ENCODE results near the gene KRT15. TPM values are rescaled to one million over a fixed set of nuclear protein-coding genes. Genes with fewer than 3 reads are reported as not detected.
A peak's percentile ranks its signal among the peaks of the same experiment; 100 is the strongest.

The KRT15 gene
- total and polyA plus RNA-seq, 2 donors: 4.7 to 11.9 TPM

- DNase-seq (ENCODE audit: extremely low spot score): no peak
- 9% methylated on average over 62 of the region's 62 CpGs for WGBS
- Histone ChIP-seq H3K4me3 (ENCODE audit: low read depth, low read length) (peak overlapping the region; percentile 34), H3K4me1 (ENCODE audit: insufficient read depth) (no peaks in the 10 kb centered on the region), H3K27ac (ENCODE audit: low read depth) (peak overlapping the region; percentile 73), H3K36me3 (ENCODE audit: insufficient read depth) (no peaks in the 10 kb centered on the region)
Measured at GRCh38 chr17:41527063-41528023, 8.7 kb upstream of the KRT15 start.

- Histone ChIP-seq H3K4me1 (ENCODE audit: insufficient read depth) (no peaks in the 10 kb centered on the region), H3K4me3 (ENCODE audit: low read depth, low read length) (no peak overlapping the region), H3K27ac (ENCODE audit: low read depth) (no peak overlapping the region), H3K36me3 (ENCODE audit: insufficient read depth) (no peaks in the 10 kb centered on the region)
- 85% methylated on average over 11 of the region's 11 CpGs for WGBS
- DNase-seq (ENCODE audit: extremely low spot score): no peak
Measured at GRCh38 chr17:41524261-41524660, 5.6 kb upstream of the KRT15 start.

GRCh38 chr17:41523787-41524186 lies 5.1 kb upstream of the KRT15 start:
- WGBS: 70% methylated on average over 19 of the region's 19 CpGs
- no peak for DNase-seq (ENCODE audit: extremely low spot score)
- no peaks in the 10 kb centered on the region for H3K36me3 ChIP-seq (ENCODE audit: insufficient read depth)
- H3K4me1 ChIP-seq (ENCODE audit: insufficient read depth): no peaks in the 10 kb centered on the region
- no peak overlapping the region for H3K4me3 ChIP-seq (ENCODE audit: low read depth, low read length)
- no peak overlapping the region for H3K27ac ChIP-seq (ENCODE audit: low read depth)

DNA sequence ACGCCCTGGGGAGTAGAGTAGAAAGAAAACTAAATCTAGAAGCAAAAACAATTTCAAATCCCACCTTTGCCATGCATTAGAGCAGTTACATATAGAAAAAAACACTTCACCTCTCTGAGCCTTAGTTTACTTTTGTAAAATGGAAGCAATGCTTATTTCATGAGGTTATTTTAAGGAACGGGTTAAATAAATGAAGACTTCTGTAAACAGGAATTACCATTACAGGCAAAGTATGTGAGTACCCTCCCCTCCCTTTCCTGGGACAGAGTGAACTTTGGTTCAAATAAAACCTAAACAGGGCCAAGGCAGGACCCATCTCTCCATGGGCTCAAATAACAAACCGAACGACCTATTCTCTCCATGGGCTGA lies 4.5 kb upstream of the KRT15 start:
- Histone ChIP-seq H3K4me1 (ENCODE audit: insufficient read depth) (no peaks in the 10 kb centered on the region), H3K36me3 (ENCODE audit: insufficient read depth) (no peaks in the 10 kb centered on the region), H3K4me3 (ENCODE audit: low read depth, low read length) (no peak overlapping the region), H3K27ac (ENCODE audit: low read depth) (no peak overlapping the region)
- no peak for DNase-seq (ENCODE audit: extremely low spot score)
- 52% methylated on average over 4 of the region's 4 CpGs for WGBS

GRCh38 chr17:41522301-41523224 lies 3.9 kb upstream of the KRT15 start:
- 82% methylated on average over 12 of the region's 12 CpGs for WGBS
- H3K4me3 ChIP-seq (ENCODE audit: low read depth, low read length): no peak overlapping the region
- no peaks in the 10 kb centered on the region for H3K4me1 ChIP-seq (ENCODE audit: insufficient read depth)
- H3K27ac ChIP-seq (ENCODE audit: low read depth): peak overlapping the region; percentile 46
- H3K36me3 ChIP-seq (ENCODE audit: insufficient read depth): no peaks in the 10 kb centered on the region
- no peak for DNase-seq (ENCODE audit: extremely low spot score)

- WGBS: 68% methylated on average over 6 of the region's 6 CpGs
- no peak for DNase-seq (ENCODE audit: extremely low spot score)
- no peak overlapping the region for H3K4me3 ChIP-seq (ENCODE audit: low read depth, low read length)
- no peaks in the 10 kb centered on the region for H3K36me3 ChIP-seq (ENCODE audit: insufficient read depth)
- no peaks in the 10 kb centered on the region for H3K4me1 ChIP-seq (ENCODE audit: insufficient read depth)
- H3K27ac ChIP-seq (ENCODE audit: low read depth): peak overlapping the region; percentile 46
Measured at GRCh38 chr17:41521574-41522261, 3.0 kb upstream of the KRT15 start.

DNA sequence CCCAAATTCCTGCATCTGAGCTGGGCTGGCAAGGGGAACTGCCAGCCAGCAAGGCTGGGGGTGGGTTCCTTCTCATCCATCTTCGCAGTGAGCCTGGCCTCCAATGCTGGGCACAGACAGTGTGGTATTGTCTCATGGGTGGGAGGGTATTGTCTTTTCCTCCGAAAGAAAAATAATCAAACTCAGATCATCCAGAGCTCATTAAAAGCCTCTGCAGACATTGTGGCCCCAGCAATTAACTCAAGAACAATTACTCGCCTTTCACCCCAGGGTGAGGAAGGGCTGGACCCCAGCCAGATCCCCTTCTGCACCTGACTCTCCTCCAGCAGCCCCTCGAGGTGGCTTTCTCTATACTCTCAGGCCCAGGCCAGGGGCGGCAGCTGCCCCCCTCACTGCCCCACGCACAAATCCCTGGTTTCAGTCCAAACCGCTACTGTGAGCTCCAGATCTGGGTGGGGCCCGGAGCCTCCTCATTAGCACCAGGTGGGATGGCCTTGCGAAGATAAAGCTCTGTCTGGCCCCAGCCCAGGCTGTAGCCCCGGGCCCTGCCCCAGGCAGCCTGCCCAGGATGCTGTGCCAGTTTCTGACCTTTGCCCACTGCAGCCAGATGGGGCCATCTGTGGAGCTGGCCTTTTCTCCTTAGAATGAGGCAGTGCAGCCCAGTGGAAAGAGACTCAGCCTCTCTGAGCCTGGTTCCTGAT lies 2.3 kb upstream of the KRT15 start:
- Histone ChIP-seq H3K27ac (ENCODE audit: low read depth) (no peak overlapping the region), H3K36me3 (ENCODE audit: insufficient read depth) (no peaks in the 10 kb centered on the region), H3K4me1 (ENCODE audit: insufficient read depth) (no peaks in the 10 kb centered on the region), H3K4me3 (ENCODE audit: low read depth, low read length) (no peak overlapping the region)
- WGBS: 53% methylated on average over 10 of the region's 10 CpGs
- DNase-seq (ENCODE audit: extremely low spot score): no peak

- Histone ChIP-seq H3K4me3 (ENCODE audit: low read depth, low read length) (no peak overlapping the region), H3K27ac (ENCODE audit: low read depth) (no peak overlapping the region), H3K36me3 (ENCODE audit: insufficient read depth) (no peaks in the 10 kb centered on the region), H3K4me1 (ENCODE audit: insufficient read depth) (no peaks in the 10 kb centered on the region)
- 46% methylated on average over 11 of the region's 11 CpGs for WGBS
- no peak for DNase-seq (ENCODE audit: extremely low spot score)
Measured at GRCh38 chr17:41519501-41520224, 973 bp upstream of the KRT15 start.

GRCh38 chr17:41518031-41518430 lies 659 bp downstream of the KRT15 start:
- H3K27ac ChIP-seq (ENCODE audit: low read depth): no peak overlapping the region
- WGBS: 91% methylated on average over 3 of the region's 3 CpGs
- no peaks in the 10 kb centered on the region for H3K4me1 ChIP-seq (ENCODE audit: insufficient read depth)
- H3K4me3 ChIP-seq (ENCODE audit: low read depth, low read length): no peak overlapping the region
- H3K36me3 ChIP-seq (ENCODE audit: insufficient read depth): no peaks in the 10 kb centered on the region
- DNase-seq (ENCODE audit: extremely low spot score): no peak

DNA sequence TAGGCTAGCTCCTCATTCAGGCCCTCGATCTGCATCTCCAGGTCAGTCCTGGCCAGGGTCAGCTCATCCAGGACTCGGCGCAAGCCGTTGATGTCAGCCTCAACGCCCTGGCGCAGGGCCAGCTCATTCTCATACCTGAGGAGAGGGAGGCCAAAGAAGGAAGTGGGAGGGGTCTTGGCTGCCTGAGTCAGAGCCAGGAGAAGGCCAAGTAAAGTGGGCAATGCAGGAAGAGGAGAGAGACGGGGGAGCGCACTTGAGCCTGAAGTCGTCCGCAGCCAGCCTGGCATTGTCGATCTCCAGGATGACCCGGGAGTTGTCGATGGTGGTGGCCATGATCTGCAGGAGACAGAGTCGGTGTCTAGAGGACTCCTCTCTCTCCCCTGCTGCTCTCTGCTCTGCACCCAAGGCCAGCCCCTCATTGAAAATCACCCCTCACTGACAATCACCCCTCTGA lies 1.8 kb downstream of the KRT15 start:
- H3K27ac ChIP-seq (ENCODE audit: low read depth): no peak overlapping the region
- no peaks in the 10 kb centered on the region for H3K36me3 ChIP-seq (ENCODE audit: insufficient read depth)
- WGBS: 81% methylated on average over 14 of the region's 14 CpGs
- H3K4me1 ChIP-seq (ENCODE audit: insufficient read depth): no peaks in the 10 kb centered on the region
- DNase-seq (ENCODE audit: extremely low spot score): no peak
- no peak overlapping the region for H3K4me3 ChIP-seq (ENCODE audit: low read depth, low read length)

DNA sequence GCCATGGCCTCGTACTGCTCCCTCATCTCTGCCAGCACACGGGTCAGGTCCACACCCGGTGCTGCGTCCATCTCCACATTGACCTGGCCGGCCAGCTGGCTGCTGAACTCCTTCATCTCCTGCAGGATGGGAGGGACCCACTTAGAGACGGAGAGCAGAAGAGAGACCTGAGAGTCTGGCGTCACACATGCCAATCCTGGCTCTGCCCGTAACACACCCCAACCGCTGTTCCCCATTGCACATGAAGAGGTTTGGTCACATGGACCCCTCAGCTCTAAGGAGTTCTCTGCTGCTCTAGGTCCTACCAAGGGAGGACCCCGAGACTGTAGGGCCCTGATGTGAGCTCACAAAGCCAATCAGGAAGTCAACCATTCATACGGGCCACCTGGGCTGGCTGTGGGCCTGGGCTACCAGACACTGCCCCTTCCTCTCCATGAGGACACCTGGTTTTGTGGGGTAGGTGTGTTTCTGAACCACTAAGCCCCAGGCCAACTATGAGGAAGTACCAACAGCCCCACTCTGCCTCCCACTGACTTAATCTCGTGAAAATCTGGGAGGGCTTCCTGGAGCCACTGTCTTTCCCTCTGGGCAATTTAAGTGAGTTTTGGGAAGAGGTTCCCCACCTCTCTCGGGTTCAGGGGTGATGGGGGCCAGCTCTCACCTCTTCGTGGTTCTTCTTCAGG lies 2.4 kb downstream of the KRT15 start:
- Histone ChIP-seq H3K36me3 (ENCODE audit: insufficient read depth) (no peaks in the 10 kb centered on the region), H3K27ac (ENCODE audit: low read depth) (no peak overlapping the region)

GRCh38 chr17:41513168-41513547 lies 5.5 kb downstream of the KRT15 start:
- WGBS: 64% methylated on average over 5 of the region's 5 CpGs
- Histone ChIP-seq H3K4me3 (ENCODE audit: low read depth, low read length) (no peak overlapping the region), H3K27ac (ENCODE audit: low read depth) (no peak overlapping the region), H3K36me3 (ENCODE audit: insufficient read depth) (no peaks in the 10 kb centered on the region), H3K4me1 (ENCODE audit: insufficient read depth) (no peaks in the 10 kb centered on the region)
- DNase-seq (ENCODE audit: extremely low spot score): no peak

More for the DNA sequence above, 2.4 kb downstream of the KRT15 start:
- Histone ChIP-seq H3K4me3 (ENCODE audit: low read depth, low read length) (no peak overlapping the region), H3K4me1 (ENCODE audit: insufficient read depth) (no peaks in the 10 kb centered on the region)
- DNase-seq (ENCODE audit: extremely low spot score): no peak
- WGBS: 92% methylated on average over 14 of the region's 14 CpGs

Data from urinary bladder (tissue), 4 donors.